DND-41 (cell line): ENCODE data around the gene LCNL1.

Experiments used
- CTCF ChIP-seq: IDR thresholded peaks from 2 replicates; pipeline ENCODE4 v1.5.1; 2012; ENCODE audit warnings: borderline replicate concordance, low read length, moderate library complexity, mild to moderate bottlenecking; ENCODE audit not compliant: poor library complexity, severe bottlenecking; ENCODE audit errors: extremely low read depth
- EZH2 ChIP-seq: IDR thresholded peaks from 3 replicates; pipeline ENCODE4 v1.6.1; 2012; ENCODE audit warnings: borderline replicate concordance, low read depth, mild to moderate bottlenecking, moderate library complexity, low read length, inconsistent platforms; ENCODE audit not compliant: severe bottlenecking

- TF ChIP-seq CTCF (no peak), EZH2 (no peak)
Measured at GRCh38 chr9:136941231-136942111, 41.3 kb upstream of the LCNL1 start.
